Measurements from ENCODE around the gene TBX19.

GRCh38 chr1:168347630-168348029, 67.0 kb downstream of the TBX19 start:
- TF ChIP-seq GLI4 (tag by site-specific recombination; IDR thresholded peaks at IDR 0.05) (no peak), ZNF324 (tag by site-specific recombination; IDR thresholded peaks at IDR 0.05) (no peak), ZNF792 (tag by site-specific recombination; IDR thresholded peaks at IDR 0.05) (no peak), SALL2 (tag by site-specific recombination; IDR thresholded peaks at IDR 0.05; ENCODE audit: borderline replicate concordance) (no peak)
